Jurkat, Clone E6-1 (cell line): ENCODE data around the gene LSM2.
"Not testable (repeated sequence)": the region's sequence is repeated elsewhere in the genome, so short reads cannot be mapped to it uniquely, and the experiment has no call there.

Source experiments
- DNase-seq: peaks from one replicate; pipeline ENCODE4 v3.0.0-alpha.2; 2011; ENCODE audit warnings: low read depth, low spot score
- H3K4me3 ChIP-seq: 2 replicates; pipeline ENCODE4 v1.5.1; 2011; ENCODE audit warnings: mild to moderate bottlenecking, low read length, control low read depth, moderate library complexity

The LSM2 gene

DNA sequence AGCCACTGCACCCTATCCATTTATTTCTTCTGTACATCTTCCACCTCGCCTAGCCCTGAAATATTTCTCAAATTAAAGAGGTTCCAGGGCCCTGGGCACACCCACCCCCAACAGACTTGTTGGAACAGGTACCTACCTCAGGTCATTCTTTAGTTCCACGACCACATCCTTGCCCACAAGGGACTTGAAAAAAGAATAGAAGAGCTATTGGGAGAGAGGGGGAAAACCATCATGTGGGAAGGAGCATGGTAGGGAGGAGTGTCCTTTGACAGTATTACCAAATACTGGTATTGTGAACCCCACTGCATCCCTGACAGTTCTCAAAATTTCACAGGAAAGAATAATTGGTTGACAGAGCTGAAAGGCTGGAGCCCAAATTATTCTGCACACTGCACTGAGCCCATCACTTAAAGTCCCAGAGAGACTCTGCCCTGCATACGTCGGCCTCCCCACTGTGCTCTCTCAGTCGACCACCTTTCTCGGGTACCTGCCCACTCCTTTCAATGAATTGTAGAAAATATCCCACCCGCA is 762 bp downstream of the LSM2 start:
- peak overlapping the region; percentile 98 for H3K4me3 ChIP-seq
- no peak for DNase-seq

DNA sequence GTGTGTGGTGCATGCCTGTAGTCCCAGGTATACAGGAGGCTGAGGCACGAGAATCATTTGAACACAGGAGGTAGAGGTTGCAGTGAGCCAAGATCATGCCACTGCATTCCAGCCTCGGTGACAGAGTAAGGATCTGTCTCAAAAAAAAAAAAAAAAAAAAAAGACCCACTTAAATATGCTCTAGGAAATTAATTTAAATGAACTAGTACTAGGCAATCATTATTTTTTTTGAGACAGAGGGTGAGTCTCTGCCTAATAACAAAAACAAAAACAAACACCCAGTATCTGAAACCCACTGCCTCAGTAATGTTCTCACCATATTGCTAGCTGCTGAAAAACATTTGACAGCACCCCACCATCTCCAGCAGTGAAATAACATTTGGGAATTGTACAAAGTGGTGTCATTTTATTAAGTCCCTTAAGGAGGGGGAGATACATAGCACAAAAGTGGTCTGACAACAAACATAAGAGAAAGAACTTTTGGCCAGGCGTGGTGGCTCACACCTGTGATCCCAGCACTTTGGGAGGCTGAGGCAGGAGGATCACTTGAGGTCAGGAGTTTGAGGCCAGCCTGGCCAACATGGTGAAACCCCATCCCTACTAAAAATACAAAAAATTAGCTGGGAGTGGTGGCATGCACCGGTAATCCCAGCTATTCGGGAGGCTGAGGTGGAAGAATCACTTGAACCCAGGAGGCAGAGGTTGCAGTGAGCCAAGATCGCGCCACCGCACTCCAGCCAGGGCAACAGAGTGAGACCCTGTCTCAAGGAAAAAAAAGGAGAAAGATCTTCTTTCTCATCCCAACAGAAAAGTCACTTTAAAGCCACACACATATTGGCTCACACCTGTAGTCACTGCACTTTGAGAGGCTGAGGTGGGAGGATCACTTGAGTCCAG is 5.5 kb downstream of the LSM2 start:
- H3K4me3 ChIP-seq, DNase-seq: not testable (repeated sequence)

DNA sequence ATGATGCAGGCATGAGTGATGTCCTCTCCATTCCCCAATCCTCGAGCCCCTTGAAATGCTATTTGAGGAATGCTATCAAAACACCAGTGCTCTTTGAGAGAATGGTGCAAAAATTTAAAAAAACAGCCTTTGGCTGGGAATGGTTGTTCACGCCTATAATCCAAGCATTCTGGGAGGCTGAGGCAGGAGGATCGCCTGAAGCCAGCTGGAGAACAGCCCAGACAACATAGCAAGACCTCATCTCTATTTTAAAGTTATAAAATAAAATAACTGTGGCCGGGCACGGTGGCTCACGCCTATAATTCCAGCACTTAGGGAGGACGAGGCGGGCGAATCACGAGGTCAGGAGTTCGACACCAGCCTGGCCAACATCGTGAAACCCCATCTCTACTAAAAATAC is 7.0 kb downstream of the LSM2 start:
- DNase-seq = no peak
- H3K4me3 ChIP-seq = no peak overlapping the region

DNA sequence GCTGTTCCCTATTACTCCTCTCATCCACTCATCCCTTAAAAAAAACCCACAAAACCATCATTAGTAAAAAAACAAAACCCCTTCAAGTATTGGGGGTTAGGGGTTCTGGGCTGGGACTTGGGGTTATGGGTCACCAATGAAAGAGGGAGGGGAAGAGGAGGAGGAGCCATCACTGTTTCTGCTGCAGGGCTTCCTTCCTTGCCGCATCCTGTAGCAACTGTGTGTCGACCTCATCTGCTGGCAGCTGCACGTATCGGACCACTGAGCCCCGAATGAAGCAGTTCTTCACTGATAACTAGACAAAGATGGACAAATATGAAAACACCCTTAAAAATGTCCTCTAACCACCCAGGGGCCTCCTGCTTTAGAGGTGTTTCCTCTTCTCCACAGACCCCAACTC is 9.2 kb downstream of the LSM2 start:
- peak; percentile 87 for DNase-seq
- H3K4me3 ChIP-seq = peak overlapping the region; percentile 33

DNA sequence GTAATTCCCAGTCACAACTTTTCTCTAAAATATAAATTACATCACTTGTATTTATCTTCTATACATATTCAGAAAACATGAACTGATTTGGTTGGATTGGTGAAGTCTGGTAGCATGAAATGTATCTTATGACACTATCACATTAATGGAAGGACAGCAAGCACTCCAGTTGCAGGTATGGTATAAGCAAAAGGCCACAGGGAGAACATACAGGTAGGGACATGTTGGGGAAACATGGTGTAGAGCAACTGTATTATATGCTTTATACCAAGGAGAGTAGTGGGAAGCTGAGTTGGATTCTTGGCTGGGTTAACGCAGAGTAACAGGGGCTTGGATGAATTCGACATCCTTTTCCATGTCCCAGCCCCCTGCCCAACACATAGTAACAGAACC is 9.8 kb downstream of the LSM2 start:
- H3K4me3 ChIP-seq = no peak overlapping the region
- no peak for DNase-seq

DNA sequence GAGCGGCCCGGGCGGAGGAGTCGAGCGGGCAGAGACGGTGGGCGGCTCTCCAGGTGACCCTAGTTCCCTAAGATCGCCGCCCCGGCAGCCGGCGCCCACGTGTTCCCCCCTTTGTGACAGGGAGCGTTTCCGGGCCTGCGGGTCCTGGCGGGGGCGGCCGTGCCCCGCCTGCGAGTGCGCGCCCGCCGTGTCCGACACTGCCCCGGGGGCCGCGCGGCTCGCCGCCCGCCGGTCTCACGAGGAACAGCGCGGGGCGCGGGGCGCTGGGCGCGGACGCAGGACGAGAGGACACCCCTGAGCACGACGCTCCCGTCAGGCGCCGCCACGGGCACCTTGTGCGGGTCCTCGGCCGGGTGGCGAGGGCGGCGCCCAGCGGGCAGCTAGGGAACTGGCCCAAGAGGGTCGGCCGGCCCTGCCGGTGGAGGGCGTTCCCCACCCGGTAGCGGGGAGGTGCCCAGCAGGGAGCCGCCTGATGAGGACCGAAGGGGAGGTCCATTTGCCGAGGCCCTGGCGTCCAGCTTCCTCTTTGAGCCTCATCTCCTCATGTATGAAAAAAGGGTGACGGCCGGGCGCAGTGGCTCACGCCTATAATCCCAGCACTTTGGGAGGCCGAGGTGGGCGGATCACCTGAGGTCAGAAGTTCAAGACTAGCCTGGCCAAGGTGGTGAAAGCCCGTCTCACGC is 11.0 kb downstream of the LSM2 start, which contains the start of gene VARS1:
Gene VARS1 (minus strand): TSS at position 137 of the 683 bp plus-strand sequence. CDS start 535 bp downstream, outside the sequence.
- peak within 1 kb of the TSS; percentile 99 for H3K4me3 ChIP-seq
- DNase-seq = peak; percentile 72

DNA sequence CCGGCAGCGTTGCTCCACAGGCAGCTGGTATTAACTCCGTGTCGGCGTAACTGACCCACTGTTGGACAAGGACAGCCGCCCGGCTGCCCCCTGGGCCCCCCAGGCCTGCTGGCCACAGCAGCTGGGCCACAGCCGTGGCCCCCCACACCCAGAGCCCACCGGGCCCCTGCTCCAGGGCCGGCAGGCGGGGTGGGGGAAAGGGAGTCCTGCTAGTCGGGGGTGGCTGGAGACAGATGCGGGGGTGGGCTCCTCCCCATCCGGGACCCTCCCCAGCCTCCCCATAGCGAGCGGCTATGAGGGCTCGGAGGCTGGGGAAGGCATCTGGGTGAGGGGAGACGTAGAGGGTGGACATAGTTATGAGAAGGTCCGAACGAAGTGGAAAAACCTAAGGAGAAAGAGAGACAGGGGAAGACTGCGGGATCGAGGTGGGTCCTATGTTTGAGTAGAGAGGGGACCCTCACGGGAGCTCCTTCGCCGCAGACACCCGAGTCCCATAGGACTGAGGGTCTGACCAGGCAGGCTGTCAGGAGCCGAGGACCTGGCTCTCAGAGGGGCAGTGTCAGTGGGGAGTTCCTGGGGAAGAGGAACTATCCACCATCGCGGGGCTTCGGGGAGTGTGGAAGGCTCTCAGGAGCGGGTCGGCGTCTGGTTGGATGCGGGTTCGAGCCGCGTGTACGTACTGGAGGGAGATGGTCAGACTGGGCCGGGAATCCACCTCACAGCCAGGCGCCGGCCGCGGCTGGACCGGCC is 11.7 kb downstream of the LSM2 start:
- peak overlapping the region; percentile 99 for H3K4me3 ChIP-seq
- no peak for DNase-seq

DNA sequence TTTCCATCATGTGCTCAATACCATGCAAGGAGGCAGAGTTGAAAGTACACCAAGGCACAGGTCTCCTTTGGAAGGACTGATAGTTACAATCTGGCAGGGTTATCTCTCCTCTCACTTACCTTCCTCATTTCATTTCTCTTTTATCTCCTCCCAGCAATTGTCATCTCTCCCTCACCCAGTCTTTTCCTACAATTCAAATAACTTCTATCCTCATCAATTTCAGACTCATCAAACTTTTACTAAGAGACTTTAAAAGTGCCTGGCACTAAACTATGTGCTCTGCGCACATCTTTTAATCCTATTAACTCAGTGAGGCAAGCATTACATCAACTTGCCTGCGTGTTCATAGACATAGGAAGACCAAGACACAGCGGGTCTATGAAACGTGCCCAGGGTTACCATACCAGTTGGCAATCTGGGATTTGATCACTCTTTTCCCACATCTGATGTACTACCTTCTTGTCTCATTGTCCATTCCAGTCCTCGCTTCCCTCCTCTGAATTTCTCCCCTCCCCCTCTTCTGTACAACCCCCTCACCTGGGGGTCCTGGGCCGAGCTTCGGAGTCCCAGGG is 12.4 kb downstream of the LSM2 start:
- no peak for DNase-seq
- peak overlapping the region; percentile 99 for H3K4me3 ChIP-seq

DNA sequence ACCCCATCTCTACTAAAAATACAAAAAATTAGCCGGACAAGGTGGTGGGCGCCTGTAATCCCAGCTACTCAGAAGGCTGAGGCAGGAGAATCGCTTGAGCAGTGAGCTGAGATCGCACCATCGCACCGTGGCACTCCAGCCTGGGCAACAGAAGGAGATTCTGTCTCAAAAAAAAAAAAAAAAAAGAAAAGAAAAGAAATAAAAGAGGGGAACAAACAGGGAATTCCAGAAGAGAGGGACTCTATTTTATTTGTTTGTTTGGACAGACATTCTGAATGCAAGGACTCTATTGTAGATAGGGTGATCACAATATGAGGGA is 12.9 kb downstream of the LSM2 start:
- DNase-seq = not testable (repeated sequence)
- peak overlapping the region; percentile 99 for H3K4me3 ChIP-seq

DNA sequence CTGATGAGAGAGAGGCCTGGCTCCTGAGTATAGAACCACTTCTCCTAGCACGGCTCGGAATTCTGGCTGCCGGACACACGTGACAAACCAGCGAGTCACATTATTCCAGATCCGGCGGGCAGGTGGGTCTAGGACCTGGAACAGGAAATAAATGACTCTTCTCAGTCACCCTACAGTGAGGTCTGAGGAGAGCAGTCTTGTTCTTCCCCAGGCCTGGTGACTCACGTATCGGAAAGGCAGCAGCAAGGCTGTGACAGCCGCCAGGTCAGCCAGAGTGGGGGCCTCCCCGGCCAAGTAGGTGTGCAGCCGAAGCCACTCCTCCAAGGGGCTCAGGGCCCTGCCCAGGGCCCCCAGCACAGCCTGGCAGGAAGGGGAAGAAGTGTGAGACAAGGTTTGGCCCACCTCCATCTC is 14.0 kb downstream of the LSM2 start:
- no peak for DNase-seq
- H3K4me3 ChIP-seq = no peak overlapping the region

DNA sequence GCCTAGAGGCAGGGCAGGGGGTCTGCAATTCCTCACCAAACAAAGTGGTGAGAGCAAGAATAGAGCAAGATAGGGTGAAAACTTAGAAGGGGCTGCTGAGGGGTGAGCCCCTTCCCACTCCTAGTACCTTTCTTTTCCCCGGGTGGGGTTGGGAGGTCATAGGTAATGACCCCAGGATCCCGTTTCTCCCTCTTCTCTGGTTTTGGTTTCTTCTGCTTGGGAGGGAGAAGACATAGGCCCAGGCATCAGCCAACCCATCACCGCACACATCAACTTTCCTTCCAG is 14.7 kb downstream of the LSM2 start:
- H3K4me3 ChIP-seq = no peak overlapping the region
- no peak for DNase-seq

DNA sequence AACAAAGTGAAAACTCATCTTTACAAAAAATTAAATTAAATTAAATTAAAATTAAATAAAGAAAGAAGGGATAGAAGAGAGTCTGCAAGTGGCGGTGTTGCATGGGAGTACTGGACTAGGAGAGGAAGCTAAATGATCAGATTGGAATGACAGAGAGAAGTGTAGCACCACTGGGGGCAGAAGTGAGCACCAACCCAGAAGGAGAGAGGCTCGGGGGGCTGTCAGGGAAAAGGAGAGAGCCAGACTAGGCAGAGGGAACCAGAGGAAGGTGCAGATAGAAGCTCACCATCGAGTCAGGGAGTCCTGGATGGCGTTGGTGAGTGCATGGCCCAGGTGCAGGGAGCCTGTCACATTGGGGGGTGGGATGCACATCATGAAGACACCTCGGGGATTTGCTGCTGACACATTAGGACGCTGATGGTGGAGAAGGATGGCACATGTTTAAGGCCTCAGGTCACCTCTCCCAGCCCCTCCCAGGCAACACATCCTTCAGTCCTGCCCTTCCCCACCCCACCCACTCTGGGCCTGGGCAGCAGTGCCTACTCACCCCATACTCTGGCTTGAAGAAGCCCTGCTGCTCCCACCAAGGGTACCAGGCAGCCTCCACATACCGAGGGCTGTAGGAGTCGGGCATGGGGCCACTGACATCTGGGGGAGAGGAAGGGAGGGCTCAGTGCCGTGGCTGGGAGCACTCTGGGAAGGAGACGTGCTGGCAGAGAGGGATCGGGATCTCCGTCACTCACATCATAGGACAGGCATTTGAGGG is 15.3 kb downstream of the LSM2 start:
- H3K4me3 ChIP-seq = no peak overlapping the region
- DNase-seq = no peak

DNA sequence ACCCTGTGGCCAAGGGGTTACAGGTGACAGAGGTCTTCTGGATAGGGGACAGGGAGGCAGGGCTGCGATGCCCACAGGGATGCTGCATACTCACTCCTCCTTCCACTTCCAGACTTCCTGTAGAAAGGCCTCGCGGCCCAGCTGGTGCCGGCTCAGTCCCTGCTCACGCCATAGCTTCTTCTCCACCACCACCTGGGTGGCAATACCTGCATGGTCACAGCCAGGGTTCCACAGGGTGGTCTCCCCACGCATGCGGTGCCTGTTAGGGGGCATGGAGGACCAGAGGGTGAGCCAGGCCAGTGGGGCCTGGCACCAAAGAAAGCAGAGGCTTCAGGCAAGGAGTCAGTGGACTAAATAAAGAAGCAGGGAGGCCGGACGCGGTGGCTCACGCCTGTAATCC is 21.3 kb downstream of the LSM2 start:
- no peak for DNase-seq
- no peak overlapping the region for H3K4me3 ChIP-seq

DNA sequence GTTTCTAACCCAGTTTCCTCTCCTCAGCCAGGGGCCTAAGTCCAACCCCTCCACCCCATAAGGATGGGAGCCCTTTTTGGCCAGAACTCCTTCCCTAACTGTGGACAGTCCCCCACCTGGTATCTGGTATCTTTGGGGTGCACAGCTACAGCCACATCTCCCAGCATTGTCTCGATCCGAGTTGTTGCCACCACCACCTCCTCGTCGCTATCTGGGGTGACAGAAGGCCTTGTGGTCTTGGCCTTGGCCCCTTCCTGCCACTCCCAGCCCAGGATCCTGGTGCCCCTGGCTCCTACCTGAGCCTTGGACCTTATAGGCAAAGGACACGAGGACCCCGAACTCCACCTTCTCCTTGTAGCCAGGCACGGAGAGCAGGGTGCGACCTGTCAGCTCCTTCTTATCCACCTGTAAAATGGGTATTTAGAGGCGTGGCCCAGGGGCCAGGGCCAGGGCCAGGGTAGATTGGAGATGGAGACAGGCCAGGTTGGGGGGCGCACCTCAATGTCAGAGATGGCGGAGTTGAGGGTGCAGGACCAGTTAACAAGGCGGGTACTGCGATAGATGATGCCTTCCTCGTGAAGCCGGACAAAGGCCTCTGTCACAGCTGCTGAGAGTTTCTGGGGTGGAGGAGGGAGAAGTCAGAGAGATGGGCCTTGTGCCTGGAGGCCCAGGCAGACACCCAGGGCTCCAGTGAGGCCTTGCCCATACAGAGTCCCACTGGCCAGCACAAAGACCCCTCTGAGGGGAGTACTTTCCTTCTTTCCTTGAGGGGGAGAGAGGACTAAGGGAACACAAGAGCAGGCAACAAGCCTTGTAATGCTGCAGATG is 22.5 kb downstream of the LSM2 start:
- DNase-seq = no peak
- H3K4me3 ChIP-seq = no peak overlapping the region

DNA sequence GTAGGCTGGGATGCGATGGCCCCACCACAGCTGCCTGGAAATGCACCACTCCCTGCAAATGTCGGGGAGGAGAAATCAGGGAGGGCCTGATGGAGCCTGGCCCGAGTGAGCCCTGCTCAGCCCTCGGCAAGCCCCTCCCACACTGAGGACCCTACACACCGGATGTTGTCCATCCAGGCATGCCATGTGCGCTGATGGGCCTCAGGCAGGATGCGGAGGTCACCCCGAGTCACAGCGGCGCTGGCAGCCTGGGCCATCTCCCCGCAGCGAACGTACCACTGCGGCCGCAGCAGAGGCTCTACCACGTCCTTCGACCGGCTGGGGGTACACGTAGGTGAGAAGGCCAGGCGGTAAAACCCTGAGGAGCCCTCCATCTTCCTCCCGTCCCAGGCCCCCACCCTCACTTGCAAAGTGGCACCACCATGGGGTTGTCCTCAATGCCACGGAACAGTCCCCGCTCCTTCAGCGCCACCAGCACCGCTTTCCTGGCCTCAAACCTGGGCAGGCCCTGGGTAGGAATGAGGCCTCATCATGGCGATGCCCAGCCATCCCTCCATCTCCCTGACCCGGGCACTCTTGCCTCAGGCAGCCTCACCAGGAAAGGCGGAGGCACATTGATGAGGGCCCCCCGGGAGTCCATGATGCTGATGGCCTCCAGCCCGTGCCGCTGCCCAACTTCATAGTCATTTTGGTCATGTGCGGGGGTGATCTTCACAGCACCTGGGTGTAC is 24.5 kb downstream of the LSM2 start:
- no peak overlapping the region for H3K4me3 ChIP-seq
- no peak for DNase-seq

DNA sequence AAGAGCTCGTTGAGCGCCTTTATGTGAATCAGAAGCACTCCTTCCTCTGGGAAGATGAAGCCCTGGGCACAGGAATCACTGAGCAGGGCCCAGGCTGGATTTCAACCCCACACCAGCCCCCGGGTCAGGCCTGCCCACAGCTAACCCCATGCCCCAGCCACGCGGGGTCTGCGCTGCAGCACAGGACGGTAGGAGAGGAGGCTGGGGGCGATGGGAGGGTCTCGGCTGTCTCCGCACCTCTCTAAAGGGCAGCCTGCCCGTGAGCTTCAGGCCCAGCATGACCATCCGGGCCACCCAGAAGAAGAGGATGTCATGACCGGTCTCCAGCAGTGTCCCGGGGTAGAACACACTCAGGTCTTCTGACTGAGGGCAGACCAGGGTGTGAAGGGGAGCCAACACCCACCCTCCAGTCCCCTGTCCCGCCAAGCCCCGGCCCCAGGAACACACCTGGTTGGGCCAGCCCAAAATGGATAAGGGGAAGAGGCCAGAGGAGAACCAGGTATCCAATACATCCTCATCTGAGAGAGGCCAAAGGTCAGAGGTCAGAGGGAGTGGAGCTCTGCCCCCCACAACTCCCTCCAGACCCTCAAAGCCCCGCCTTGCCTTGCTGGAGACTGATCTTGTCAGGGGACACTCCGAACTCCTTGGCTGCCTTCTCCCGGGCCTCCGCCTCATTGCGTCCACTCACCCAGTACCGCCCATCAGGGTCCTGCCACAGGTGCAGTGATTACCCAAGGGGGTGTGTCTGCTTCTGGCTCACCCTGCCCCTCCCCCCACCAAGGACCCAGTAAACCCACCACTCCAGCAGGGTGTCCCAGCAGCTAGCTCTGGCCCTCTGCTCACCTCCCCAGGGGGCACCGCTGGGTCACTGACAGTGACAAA is 25.3 kb downstream of the LSM2 start:
- H3K4me3 ChIP-seq = no peak overlapping the region
- DNase-seq = no peak
